Epidermal melanocyte (primary cell): ENCODE data around the gene CDC34.

Source experiments
- DNase-seq: peaks from one replicate; pipeline ENCODE4 v3.0.0; 2011; ENCODE audit warnings: low spot score; ENCODE audit not compliant: insufficient read length

CDC34 gene

DNA sequence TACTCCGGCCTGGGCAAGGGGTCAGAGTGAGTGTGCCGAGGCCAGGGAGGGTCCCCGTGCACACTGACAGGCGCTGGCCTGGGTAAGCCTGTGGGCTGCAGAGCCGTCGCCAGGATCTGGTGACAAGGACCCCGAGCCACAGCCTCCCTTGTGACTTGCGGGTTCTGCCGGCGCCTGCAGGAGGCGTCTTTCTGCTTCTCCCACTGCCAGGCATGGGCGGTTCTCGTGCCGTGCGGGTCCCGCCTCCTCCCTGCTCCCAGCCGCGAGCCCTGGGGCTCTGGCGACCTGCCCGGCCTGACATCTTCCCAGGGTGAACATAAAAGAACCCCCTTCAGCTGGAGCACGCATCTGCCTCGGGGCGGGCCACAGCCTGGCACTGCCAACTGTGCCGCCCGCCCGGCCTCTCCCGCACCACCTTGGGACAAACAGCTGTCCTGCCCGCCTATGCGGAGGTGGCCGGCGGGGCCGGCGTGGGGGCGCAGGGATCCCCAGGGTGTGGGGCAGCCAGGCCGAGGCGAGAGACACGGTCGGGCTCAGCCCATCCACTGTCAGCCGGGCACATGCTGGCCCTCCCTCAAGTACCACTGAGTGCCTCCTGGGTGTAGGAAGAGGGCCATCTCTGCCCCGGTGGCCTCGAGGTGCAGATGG lies 56.7 kb downstream of the CDC34 start:
- DNase-seq: peak; percentile 94

DNA sequence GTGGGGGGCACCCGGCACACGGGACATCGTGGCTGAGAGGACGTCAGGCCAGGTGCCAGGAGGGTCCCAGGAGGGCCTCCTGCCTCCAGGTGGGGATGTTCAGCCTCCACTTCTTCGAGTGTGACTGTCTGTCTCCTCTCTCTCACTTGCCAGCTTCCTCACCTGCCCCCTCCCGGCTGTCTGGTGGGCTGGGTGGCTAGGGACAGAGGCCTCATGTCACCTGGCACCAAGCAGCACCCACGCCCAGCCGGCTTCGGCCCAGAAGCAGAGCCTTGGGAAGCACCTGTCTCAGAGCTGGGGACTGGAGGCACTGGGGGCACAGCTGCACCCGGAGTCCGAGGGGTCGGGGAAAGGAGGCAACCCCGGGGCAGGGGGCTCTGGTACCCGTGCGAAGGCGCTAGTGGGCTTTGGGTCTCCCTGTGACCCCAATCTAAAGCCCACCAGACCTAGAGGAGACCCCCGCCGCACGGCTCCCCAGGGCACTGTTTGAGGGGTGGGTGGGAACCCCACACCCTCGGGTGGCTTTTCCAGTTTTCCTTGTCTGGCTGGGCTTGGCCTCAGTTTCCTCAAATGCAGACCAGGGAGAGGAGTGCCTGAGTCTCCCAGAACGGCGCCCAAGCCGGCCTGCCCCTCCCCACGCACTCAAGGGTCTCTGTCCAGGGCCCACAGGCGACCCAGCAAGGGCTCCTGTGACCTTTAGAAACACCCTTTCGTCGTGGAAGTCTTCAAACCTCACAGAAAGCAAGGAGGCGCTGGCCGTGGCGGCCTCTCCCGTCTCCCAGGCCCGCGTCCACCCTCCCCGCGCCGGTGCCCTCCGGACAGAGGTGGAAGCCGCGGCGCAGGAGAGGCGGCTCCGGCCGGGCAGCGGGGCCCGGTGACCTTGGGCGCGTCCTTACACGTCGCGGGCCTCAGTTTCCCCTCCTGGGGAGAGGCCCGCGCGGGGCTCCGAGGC lies 57.5 kb downstream of the CDC34 start:
- no peak for DNase-seq

GRCh38 chr19:589693-590395 lies 58.3 kb downstream of the CDC34 start, which contains the start of gene HCN2:
TSS of gene HCN2 (plus strand) at chr19:589881. CDS start at chr19:589946, 65 bp downstream.
- DNase-seq: no peak

DNA sequence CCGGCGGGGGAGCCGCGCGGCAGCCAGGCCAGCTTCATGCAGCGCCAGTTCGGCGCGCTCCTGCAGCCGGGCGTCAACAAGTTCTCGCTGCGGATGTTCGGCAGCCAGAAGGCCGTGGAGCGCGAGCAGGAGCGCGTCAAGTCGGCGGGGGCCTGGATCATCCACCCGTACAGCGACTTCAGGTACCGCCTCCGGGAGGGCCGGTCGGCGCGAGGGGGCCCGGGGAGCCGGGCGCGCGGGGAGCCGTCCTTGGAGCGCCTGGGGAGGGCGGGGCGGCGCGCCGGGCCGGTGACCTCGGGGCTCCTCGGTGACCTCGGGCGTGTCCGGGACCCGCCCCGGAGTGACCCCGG lies 58.8 kb downstream of the CDC34 start:
- no peak for DNase-seq

- no peak for DNase-seq
Measured at GRCh38 chr19:590750-591098, 59.2 kb downstream of the CDC34 start.

DNA sequence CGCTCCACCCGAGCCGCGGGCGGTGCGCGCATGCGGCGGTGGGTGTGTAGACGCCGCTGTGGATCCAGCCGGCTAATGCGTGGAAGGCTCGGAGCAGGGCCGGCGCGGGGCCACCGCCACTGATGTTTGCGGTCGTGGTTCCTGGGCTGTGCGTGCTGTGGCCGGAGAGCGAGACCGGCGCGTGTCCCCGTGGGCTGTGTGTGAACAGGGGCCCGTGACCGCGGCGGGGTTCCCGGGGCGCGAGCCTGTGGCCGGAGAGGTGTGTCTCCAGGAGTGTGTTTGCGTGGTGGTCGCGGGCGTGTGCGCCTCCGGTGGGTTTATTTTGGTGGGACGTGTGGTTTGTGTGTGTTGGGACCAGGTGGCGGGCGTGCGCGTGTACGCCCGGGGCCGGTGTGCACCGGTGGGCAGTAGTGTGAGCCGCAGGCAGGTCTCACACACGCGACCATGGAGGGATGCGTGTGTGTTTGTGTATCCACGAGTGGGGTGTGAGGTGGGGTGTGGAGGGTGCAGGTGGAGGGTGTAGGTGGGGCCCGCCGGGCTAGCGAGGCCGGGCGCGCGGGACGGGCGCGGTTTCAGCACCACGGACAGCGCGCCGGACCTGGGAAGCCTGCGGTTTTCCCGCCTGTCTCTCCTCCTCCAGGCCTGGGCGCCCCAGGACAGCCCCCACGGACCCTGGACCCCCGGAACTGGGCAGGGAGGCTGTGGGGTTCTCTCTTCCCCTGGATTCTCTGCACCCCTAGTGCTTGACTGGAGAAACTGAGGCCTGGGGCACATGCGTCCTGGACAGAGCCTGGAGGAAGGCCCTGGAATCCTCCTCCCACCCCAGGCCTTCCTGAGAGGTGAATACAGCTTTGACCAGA lies 59.8 kb downstream of the CDC34 start:
- no peak for DNase-seq
